ENCODE data around the gene DPYD. TPM values are rescaled to one million over a fixed set of nuclear protein-coding genes. Genes with fewer than 3 reads are reported as not detected.

DPYD gene
- polyA plus RNA-seq, 2 donors, result 6.7 to 10.0 TPM

GRCh38 chr1:97069312-97069711 is 851.5 kb downstream of the DPYD start:
- Histone ChIP-seq H3K9me3 (ENCODE audit: control insufficient read depth in 2 of 2, insufficient read depth in 1 of 2, low read depth in 1 of 2, low read length in 1 of 2) (no peaks in the 10 kb centered on the region), H3K36me3 (ENCODE audit: control insufficient read depth in 2 of 2, insufficient read depth in 2 of 2, low read length in 1 of 2) (no peaks in the 10 kb centered on the region), H3K4me1 (ENCODE audit: control insufficient read depth in 2 of 2, insufficient read depth in 2 of 2, low read length in 1 of 2) (no peaks in the 10 kb centered on the region), H3K27me3 (ENCODE audit: control insufficient read depth in 1 of 2, insufficient read depth in 2 of 2, low read length in 2 of 2) (no peaks in the 10 kb centered on the region), H3K4me3 (ENCODE audit: low read depth in 1 of 2, low read length in 2 of 2) (no peak overlapping the region), H3K27ac (ENCODE audit: low read depth in 2 of 2, low read length in 1 of 2) (no peak overlapping the region)
- WGBS, 2 donors, result 68 to 85% methylated on average over 2 of the region's 2 CpGs

- no peak overlapping the region for H3K27ac ChIP-seq (ENCODE audit: low read depth in 2 of 2, low read length in 1 of 2)
- no peaks in the 10 kb centered on the region for H3K27me3 ChIP-seq (ENCODE audit: control insufficient read depth in 1 of 2, insufficient read depth in 2 of 2, low read length in 2 of 2)
- no peak overlapping the region for H3K4me3 ChIP-seq (ENCODE audit: low read depth in 1 of 2, low read length in 2 of 2)
- no peaks in the 10 kb centered on the region for H3K36me3 ChIP-seq (ENCODE audit: control insufficient read depth in 2 of 2, insufficient read depth in 2 of 2, low read length in 1 of 2)
- H3K9me3 ChIP-seq (ENCODE audit: control insufficient read depth in 2 of 2, insufficient read depth in 1 of 2, low read depth in 1 of 2, low read length in 1 of 2), result no peaks in the 10 kb centered on the region
- H3K4me1 ChIP-seq (ENCODE audit: control insufficient read depth in 2 of 2, insufficient read depth in 2 of 2, low read length in 1 of 2), result no peaks in the 10 kb centered on the region
These were observed 854.0 kb downstream of the DPYD start for GRCh38 chr1:97066860-97067259.

GRCh38 chr1:97063532-97063931 is 857.3 kb downstream of the DPYD start:
- Histone ChIP-seq H3K27ac (ENCODE audit: low read depth in 2 of 2, low read length in 1 of 2) (no peak overlapping the region), H3K4me1 (ENCODE audit: control insufficient read depth in 2 of 2, insufficient read depth in 2 of 2, low read length in 1 of 2) (no peaks in the 10 kb centered on the region), H3K36me3 (ENCODE audit: control insufficient read depth in 2 of 2, insufficient read depth in 2 of 2, low read length in 1 of 2) (no peaks in the 10 kb centered on the region), H3K27me3 (ENCODE audit: control insufficient read depth in 1 of 2, insufficient read depth in 2 of 2, low read length in 2 of 2) (no peaks in the 10 kb centered on the region), H3K9me3 (ENCODE audit: control insufficient read depth in 2 of 2, insufficient read depth in 1 of 2, low read depth in 1 of 2, low read length in 1 of 2) (no peaks in the 10 kb centered on the region), H3K4me3 (ENCODE audit: low read depth in 1 of 2, low read length in 2 of 2) (no peak overlapping the region)

DNA sequence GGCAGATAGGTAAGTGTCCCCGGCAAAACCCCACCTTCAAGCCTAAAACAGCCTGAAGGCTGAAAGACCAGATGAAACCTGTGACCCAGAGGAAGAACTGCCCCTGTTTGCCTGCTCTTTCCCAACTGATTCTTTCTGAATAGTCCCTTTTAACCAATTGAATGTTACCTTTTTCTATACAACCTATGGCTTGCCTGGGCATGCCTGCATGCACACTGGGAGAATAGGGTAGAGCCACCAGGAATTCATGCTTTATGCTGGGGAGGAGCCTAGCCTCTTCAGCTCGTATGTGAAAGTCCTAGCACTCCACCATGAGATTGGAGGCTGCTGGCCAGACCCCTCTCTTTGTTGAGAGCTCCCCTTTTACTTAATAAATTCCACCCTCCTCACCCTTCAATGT is 859.2 kb downstream of the DPYD start:
- 59 to 63% methylated on average over 2 of the region's 2 CpGs for WGBS, 2 donors

GRCh38 chr1:97056386-97056785 is 864.4 kb downstream of the DPYD start:
- H3K4me3 ChIP-seq (ENCODE audit: low read depth in 1 of 2, low read length in 2 of 2), result no peak overlapping the region
- no peaks in the 10 kb centered on the region for H3K4me1 ChIP-seq (ENCODE audit: control insufficient read depth in 2 of 2, insufficient read depth in 2 of 2, low read length in 1 of 2)
- 81 to 82% methylated on average over 2 of the region's 2 CpGs for WGBS, 2 donors
- H3K9me3 ChIP-seq (ENCODE audit: control insufficient read depth in 2 of 2, insufficient read depth in 1 of 2, low read depth in 1 of 2, low read length in 1 of 2), result peaks cover 5 to 7% of the 10 kb centered on the region in 2 donors
- no peaks in the 10 kb centered on the region for H3K36me3 ChIP-seq (ENCODE audit: control insufficient read depth in 2 of 2, insufficient read depth in 2 of 2, low read length in 1 of 2)
- no peak overlapping the region for H3K27ac ChIP-seq (ENCODE audit: low read depth in 2 of 2, low read length in 1 of 2)
- H3K27me3 ChIP-seq (ENCODE audit: control insufficient read depth in 1 of 2, insufficient read depth in 2 of 2, low read length in 2 of 2), result no peaks in the 10 kb centered on the region

More for the DNA sequence above, 859.2 kb downstream of the DPYD start:
- Histone ChIP-seq H3K36me3 (ENCODE audit: control insufficient read depth in 2 of 2, insufficient read depth in 2 of 2, low read length in 1 of 2) (no peaks in the 10 kb centered on the region), H3K9me3 (ENCODE audit: control insufficient read depth in 2 of 2, insufficient read depth in 1 of 2, low read depth in 1 of 2, low read length in 1 of 2) (peaks cover 3 to 4% of the 10 kb centered on the region in 2 donors), H3K4me3 (ENCODE audit: low read depth in 1 of 2, low read length in 2 of 2) (no peak overlapping the region), H3K27me3 (ENCODE audit: control insufficient read depth in 1 of 2, insufficient read depth in 2 of 2, low read length in 2 of 2) (no peaks in the 10 kb centered on the region), H3K27ac (ENCODE audit: low read depth in 2 of 2, low read length in 1 of 2) (no peak overlapping the region), H3K4me1 (ENCODE audit: control insufficient read depth in 2 of 2, insufficient read depth in 2 of 2, low read length in 1 of 2) (no peaks in the 10 kb centered on the region)

DNA sequence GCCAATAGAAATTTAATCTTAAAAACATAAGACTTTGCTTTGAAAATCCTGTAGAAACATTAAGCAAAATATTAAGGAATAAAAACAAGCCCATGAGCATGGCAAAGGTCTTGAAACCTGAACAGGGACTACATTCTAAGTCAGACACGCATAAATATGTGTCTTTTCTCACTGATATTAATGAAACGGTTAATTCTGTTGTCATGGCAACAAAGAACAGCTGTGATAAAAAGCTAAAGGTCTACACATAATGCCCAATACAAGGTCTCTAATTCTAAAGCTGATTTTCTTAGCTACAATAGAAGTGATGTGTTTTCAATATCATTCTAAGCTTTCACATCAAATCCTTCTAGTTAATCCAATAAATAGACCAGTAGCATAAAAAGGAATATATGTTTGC is 867.6 kb downstream of the DPYD start:
- no peaks in the 10 kb centered on the region for H3K27me3 ChIP-seq (ENCODE audit: control insufficient read depth in 1 of 2, insufficient read depth in 2 of 2, low read length in 2 of 2)
- no peaks in the 10 kb centered on the region for H3K36me3 ChIP-seq (ENCODE audit: control insufficient read depth in 2 of 2, insufficient read depth in 2 of 2, low read length in 1 of 2)
- no peak overlapping the region for H3K27ac ChIP-seq (ENCODE audit: low read depth in 2 of 2, low read length in 1 of 2)
- no peaks in the 10 kb centered on the region for H3K4me1 ChIP-seq (ENCODE audit: control insufficient read depth in 2 of 2, insufficient read depth in 2 of 2, low read length in 1 of 2)
- H3K9me3 ChIP-seq (ENCODE audit: control insufficient read depth in 2 of 2, insufficient read depth in 1 of 2, low read depth in 1 of 2, low read length in 1 of 2), result peaks cover 5 to 7% of the 10 kb centered on the region in 2 donors
- WGBS, 2 donors, result 68 to 81% methylated on average over 2 of the region's 2 CpGs
- H3K4me3 ChIP-seq (ENCODE audit: low read depth in 1 of 2, low read length in 2 of 2), result no peak overlapping the region

- no peaks in the 10 kb centered on the region for H3K4me1 ChIP-seq (ENCODE audit: control insufficient read depth in 2 of 2, insufficient read depth in 2 of 2, low read length in 1 of 2)
- H3K27ac ChIP-seq (ENCODE audit: low read depth in 2 of 2, low read length in 1 of 2), result no peak overlapping the region
- no peak overlapping the region for H3K4me3 ChIP-seq (ENCODE audit: low read depth in 1 of 2, low read length in 2 of 2)
- H3K27me3 ChIP-seq (ENCODE audit: control insufficient read depth in 1 of 2, insufficient read depth in 2 of 2, low read length in 2 of 2), result no peaks in the 10 kb centered on the region
- no peaks in the 10 kb centered on the region for H3K36me3 ChIP-seq (ENCODE audit: control insufficient read depth in 2 of 2, insufficient read depth in 2 of 2, low read length in 1 of 2)
- peaks cover 4 to 5% of the 10 kb centered on the region in 2 donors for H3K9me3 ChIP-seq (ENCODE audit: control insufficient read depth in 2 of 2, insufficient read depth in 1 of 2, low read depth in 1 of 2, low read length in 1 of 2)
These were observed 869.0 kb downstream of the DPYD start for GRCh38 chr1:97051823-97052222.

DNA sequence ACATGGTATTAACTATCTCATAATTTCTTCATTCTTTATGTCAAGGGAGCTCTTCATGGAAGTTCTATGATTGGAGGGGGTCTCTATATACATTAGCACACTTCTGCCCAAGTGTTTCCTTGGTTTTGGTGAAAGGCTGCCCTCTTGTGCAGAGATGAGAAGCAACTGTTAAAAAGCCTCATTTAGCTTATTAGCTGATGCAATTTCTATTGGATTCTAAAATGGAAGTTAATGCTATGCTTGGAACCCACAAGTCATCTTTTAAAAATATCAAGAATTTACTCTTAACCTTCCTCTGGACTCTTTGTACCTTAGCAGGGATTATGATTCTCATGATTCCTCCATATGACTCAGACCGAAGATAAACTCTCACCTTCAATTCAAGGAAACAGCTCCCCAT is 870.3 kb downstream of the DPYD start:
- H3K27ac ChIP-seq (ENCODE audit: low read depth in 2 of 2, low read length in 1 of 2), result no peak overlapping the region
- H3K4me1 ChIP-seq (ENCODE audit: control insufficient read depth in 2 of 2, insufficient read depth in 2 of 2, low read length in 1 of 2), result no peaks in the 10 kb centered on the region
- no peaks in the 10 kb centered on the region for H3K36me3 ChIP-seq (ENCODE audit: control insufficient read depth in 2 of 2, insufficient read depth in 2 of 2, low read length in 1 of 2)
- 91 to 97% methylated on average over 1 of the region's 1 CpG for WGBS, 2 donors
- no peak overlapping the region for H3K4me3 ChIP-seq (ENCODE audit: low read depth in 1 of 2, low read length in 2 of 2)
- H3K9me3 ChIP-seq (ENCODE audit: control insufficient read depth in 2 of 2, insufficient read depth in 1 of 2, low read depth in 1 of 2, low read length in 1 of 2), result no peaks in the 10 kb centered on the region
- H3K27me3 ChIP-seq (ENCODE audit: control insufficient read depth in 1 of 2, insufficient read depth in 2 of 2, low read length in 2 of 2), result no peaks in the 10 kb centered on the region

GRCh38 chr1:97047421-97047793 is 873.4 kb downstream of the DPYD start:
- Histone ChIP-seq H3K9me3 (ENCODE audit: control insufficient read depth in 2 of 2, insufficient read depth in 1 of 2, low read depth in 1 of 2, low read length in 1 of 2) (peaks cover 0 to 6% of the 10 kb centered on the region in 2 donors), H3K4me1 (ENCODE audit: control insufficient read depth in 2 of 2, insufficient read depth in 2 of 2, low read length in 1 of 2) (no peaks in the 10 kb centered on the region), H3K27ac (ENCODE audit: low read depth in 2 of 2, low read length in 1 of 2) (no peak overlapping the region), H3K36me3 (ENCODE audit: control insufficient read depth in 2 of 2, insufficient read depth in 2 of 2, low read length in 1 of 2) (no peaks in the 10 kb centered on the region), H3K27me3 (ENCODE audit: control insufficient read depth in 1 of 2, insufficient read depth in 2 of 2, low read length in 2 of 2) (no peaks in the 10 kb centered on the region), H3K4me3 (ENCODE audit: low read depth in 1 of 2, low read length in 2 of 2) (no peak overlapping the region)
- WGBS, 2 donors, result 47 to 56% methylated on average over 2 of the region's 2 CpGs

GRCh38 chr1:97046765-97047420 is 873.9 kb downstream of the DPYD start:
- no peaks in the 10 kb centered on the region for H3K27me3 ChIP-seq (ENCODE audit: control insufficient read depth in 1 of 2, insufficient read depth in 2 of 2, low read length in 2 of 2)
- no peak overlapping the region for H3K4me3 ChIP-seq (ENCODE audit: low read depth in 1 of 2, low read length in 2 of 2)
- WGBS, 2 donors, result 83 to 87% methylated on average over 5 of the region's 5 CpGs

More at GRCh38 chr1:97046765-97047420, 873.9 kb downstream of the DPYD start:
- no peaks in the 10 kb centered on the region for H3K4me1 ChIP-seq (ENCODE audit: control insufficient read depth in 2 of 2, insufficient read depth in 2 of 2, low read length in 1 of 2)
- H3K27ac ChIP-seq (ENCODE audit: low read depth in 2 of 2, low read length in 1 of 2), result no peak overlapping the region
- peaks cover 0 to 6% of the 10 kb centered on the region in 2 donors for H3K9me3 ChIP-seq (ENCODE audit: control insufficient read depth in 2 of 2, insufficient read depth in 1 of 2, low read depth in 1 of 2, low read length in 1 of 2)
- H3K36me3 ChIP-seq (ENCODE audit: control insufficient read depth in 2 of 2, insufficient read depth in 2 of 2, low read length in 1 of 2), result no peaks in the 10 kb centered on the region
